HG02885 (cell line): ENCODE results near the gene NMT2.

Experiments used
- ATAC-seq: cut with Tn5 transposase; IDR thresholded peaks from one replicate; pipeline ENCODE4 v1.9.1; 2021; ENCODE audit warnings: mild to moderate bottlenecking; ENCODE audit not compliant: unreplicated experiment, poor library complexity

Gene NMT2

GRCh38 chr10:15103513-15103912 lies 65.0 kb downstream of the NMT2 start:
- no peak for ATAC-seq

GRCh38 chr10:15099886-15100285 lies 68.6 kb downstream of the NMT2 start:
- ATAC-seq = no peak

GRCh38 chr10:15097011-15097812 lies 71.3 kb downstream of the NMT2 start, which contains the start of gene RPP38:
Gene RPP38, plus strand, starts transcription at chr10:15097355. Its CDS starts 5,960 bp downstream, at chr10:15103315.
- peak; percentile 85 for ATAC-seq

- ATAC-seq = peak; percentile 13
Observed at GRCh38 chr10:15096661-15097010, 71.9 kb downstream of the NMT2 start.

GRCh38 chr10:15092855-15093408 lies 75.6 kb downstream of the NMT2 start:
- no peak for ATAC-seq

- ATAC-seq = no peak
Observed at GRCh38 chr10:15091418-15091817, 77.1 kb downstream of the NMT2 start.

GRCh38 chr10:15088428-15089261 lies 79.8 kb downstream of the NMT2 start, which contains the start of gene ACBD7:
Gene ACBD7, minus strand, starts transcription at chr10:15088776. Its CDS starts 48 bp downstream, at chr10:15088728.
- peak; percentile 100 for ATAC-seq

- ATAC-seq = no peak
Observed at GRCh38 chr10:15084502-15084922, 84.0 kb downstream of the NMT2 start.

GRCh38 chr10:15083674-15084501 lies 84.6 kb downstream of the NMT2 start:
- ATAC-seq = no peak

- no peak for ATAC-seq
Observed at GRCh38 chr10:15075421-15075820, 93.1 kb downstream of the NMT2 start.

- ATAC-seq = no peak
Observed at GRCh38 chr10:15072358-15072757, 96.1 kb downstream of the NMT2 start.

GRCh38 chr10:15069230-15069629 lies 99.3 kb downstream of the NMT2 start:
- ATAC-seq = no peak

GRCh38 chr10:15068802-15069201 lies 99.7 kb downstream of the NMT2 start:
- no peak for ATAC-seq

GRCh38 chr10:15067154-15067553 lies 101.3 kb downstream of the NMT2 start:
- no peak for ATAC-seq

GRCh38 chr10:15060638-15061037 lies 107.9 kb downstream of the NMT2 start:
- no peak for ATAC-seq

GRCh38 chr10:15059914-15060313 lies 108.6 kb downstream of the NMT2 start:
- ATAC-seq = no peak

- no peak for ATAC-seq
Observed at GRCh38 chr10:15058689-15059088, 109.8 kb downstream of the NMT2 start.
